Stimulated activated naive CD8-positive, alpha-beta T cell treated with anti-CD3 and anti-CD28 coated beads, Interleukin-15, amount 100 ng/mL, for 72 hours (primary cell): ENCODE data around the gene NPHP3.

ENCODE experiments used
- ATAC-seq: fragments of 150-1000 bp; cut with Tn5 transposase; 2 replicates; pipeline ENCODE4 v1.10.0; 2021; ENCODE audit warnings: mild to moderate bottlenecking, moderate library complexity
- DNase-seq, 2 donors: peaks; one replicate each; pipeline ENCODE4 v3.0.0; 2021 to 2022
- H3K27ac Mint-ChIP-seq, 2 donors: one replicate each; pipeline ENCODE4 v1.8.0; 2022; ENCODE audit warnings: mild to moderate bottlenecking in 2 of 2, mixed read lengths in 2 of 2, moderate library complexity in 2 of 2
- H3K27me3 Mint-ChIP-seq: one replicate; pipeline ENCODE4 v1.8.0; 2022; ENCODE audit warnings: mixed read lengths
- H3K4me1 Mint-ChIP-seq: one replicate; pipeline ENCODE4 v1.8.0; 2022; ENCODE audit warnings: mild to moderate bottlenecking, mixed read lengths
- H3K4me3 Mint-ChIP-seq, 2 donors: one replicate each; pipeline ENCODE4 v1.8.0; 2022; ENCODE audit warnings: mild to moderate bottlenecking in 2 of 2, mixed read lengths in 2 of 2, moderate library complexity in 1 of 2
- H3K9me3 Mint-ChIP-seq, 2 donors: one replicate each; pipeline ENCODE4 v1.8.0; 2022; ENCODE audit warnings: mixed read lengths in 2 of 2

Gene NPHP3

DNA sequence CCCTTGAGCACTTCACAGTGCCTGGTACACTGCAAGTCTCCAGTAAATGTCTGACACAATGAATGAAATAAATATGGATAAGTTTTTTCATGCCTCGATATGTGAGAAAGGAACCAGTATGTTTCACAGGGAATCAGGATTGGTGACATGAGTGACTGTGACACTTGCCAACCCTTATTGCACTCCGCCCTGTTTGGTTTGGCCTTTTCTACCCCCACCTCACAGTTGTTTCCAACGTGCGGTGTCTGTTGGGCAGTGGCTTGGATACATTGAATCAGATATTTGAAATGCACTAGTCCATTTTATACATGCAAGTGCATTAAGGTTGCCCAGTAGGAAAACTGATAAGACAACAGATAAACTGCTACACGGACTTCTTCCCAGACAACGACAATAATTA lies 2.0 kb downstream of the NPHP3 start:
- Mint-ChIP-seq H3K4me3 (peak overlapping the region; percentile 22 to 92), H3K4me1 (peaks cover 33% of the 10 kb centered on the region), H3K9me3 (no peaks in the 10 kb centered on the region), H3K27ac (no peak overlapping the region), H3K27me3 (no peaks in the 10 kb centered on the region)
- no peak for DNase-seq
- no peak for ATAC-seq

- no peak for DNase-seq
- H3K4me1 Mint-ChIP-seq: peaks cover 32% of the 10 kb centered on the region
- ATAC-seq: no peak
- H3K9me3 Mint-ChIP-seq: no peaks in the 10 kb centered on the region
- H3K27me3 Mint-ChIP-seq: no peaks in the 10 kb centered on the region
- H3K4me3 Mint-ChIP-seq: no peak overlapping the region
- no peak overlapping the region for H3K27ac Mint-ChIP-seq
Observed at GRCh38 chr3:132716372-132716771, 5.8 kb downstream of the NPHP3 start.

DNA sequence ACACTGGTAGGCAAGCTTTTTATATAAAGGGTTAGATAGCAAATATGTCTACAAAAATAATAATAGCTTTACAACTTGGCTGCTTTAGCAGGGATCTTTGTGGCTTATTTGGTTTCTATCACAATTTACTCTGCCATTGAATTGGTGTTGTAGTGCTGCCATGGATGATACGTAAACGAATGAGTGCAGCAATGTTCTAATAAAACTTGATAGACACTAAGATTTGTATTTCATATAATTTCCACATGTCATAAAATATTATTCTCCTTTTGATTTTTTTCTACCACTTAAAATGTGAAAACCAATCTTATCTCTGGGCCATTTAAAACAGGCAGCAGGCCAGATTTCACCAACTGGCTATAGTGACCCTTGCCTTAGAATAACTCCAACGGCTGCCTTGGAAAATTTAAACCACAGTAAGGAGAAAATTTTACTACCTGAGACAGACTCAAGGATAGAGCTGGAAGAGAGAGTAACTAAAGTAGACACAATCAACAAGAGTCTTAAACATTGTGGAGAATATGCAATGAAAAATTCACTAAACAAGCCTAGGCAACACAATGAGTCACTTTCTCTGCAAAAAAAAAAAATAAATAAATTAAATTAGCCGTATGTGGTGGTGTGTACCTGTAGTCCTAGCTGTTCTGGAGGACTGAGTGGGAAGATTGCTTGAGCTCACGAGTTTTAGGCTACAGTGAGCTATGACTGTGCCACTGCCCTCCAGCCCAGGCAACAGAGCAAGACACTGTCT lies 8.1 kb downstream of the NPHP3 start:
- no peak for ATAC-seq
- H3K27me3 Mint-ChIP-seq: no peaks in the 10 kb centered on the region
- H3K27ac Mint-ChIP-seq: peak overlapping the region in 1 of 2 donors; percentile 33
- H3K9me3 Mint-ChIP-seq: no peaks in the 10 kb centered on the region
- DNase-seq: no peak
- H3K4me3 Mint-ChIP-seq: no peak overlapping the region
- H3K4me1 Mint-ChIP-seq: peaks cover 10% of the 10 kb centered on the region

- H3K27ac Mint-ChIP-seq: no peak overlapping the region
- ATAC-seq: no peak
- no peak for DNase-seq
- no peak overlapping the region for H3K4me3 Mint-ChIP-seq
- H3K4me1 Mint-ChIP-seq: no peaks in the 10 kb centered on the region
- H3K27me3 Mint-ChIP-seq: no peaks in the 10 kb centered on the region
- no peaks in the 10 kb centered on the region for H3K9me3 Mint-ChIP-seq
Observed at GRCh38 chr3:132710311-132710710, 11.9 kb downstream of the NPHP3 start.

DNA sequence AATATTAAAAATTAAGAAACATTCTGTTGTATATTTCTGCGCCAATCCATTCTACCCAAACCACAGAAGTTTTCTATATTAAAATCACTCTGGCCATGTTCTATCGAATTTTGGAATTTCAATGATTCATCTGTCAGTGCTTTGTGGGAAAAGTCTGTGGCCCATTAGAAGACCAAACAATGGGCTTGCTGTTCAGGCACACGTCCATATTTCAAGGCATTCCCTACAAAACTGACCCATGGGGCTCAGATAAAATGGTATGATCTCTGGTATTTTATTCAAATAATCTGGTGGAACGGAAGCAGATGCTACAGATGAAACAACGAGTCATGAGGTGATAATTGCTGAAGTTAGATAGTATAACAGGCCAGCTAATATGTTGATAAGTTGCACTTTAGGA lies 12.4 kb downstream of the NPHP3 start:
- no peak overlapping the region for H3K27ac Mint-ChIP-seq
- H3K4me1 Mint-ChIP-seq: no peaks in the 10 kb centered on the region
- DNase-seq (no peak), ATAC-seq (no peak)
- H3K27me3 Mint-ChIP-seq: no peaks in the 10 kb centered on the region
- H3K4me3 Mint-ChIP-seq: no peak overlapping the region
- no peaks in the 10 kb centered on the region for H3K9me3 Mint-ChIP-seq

DNA sequence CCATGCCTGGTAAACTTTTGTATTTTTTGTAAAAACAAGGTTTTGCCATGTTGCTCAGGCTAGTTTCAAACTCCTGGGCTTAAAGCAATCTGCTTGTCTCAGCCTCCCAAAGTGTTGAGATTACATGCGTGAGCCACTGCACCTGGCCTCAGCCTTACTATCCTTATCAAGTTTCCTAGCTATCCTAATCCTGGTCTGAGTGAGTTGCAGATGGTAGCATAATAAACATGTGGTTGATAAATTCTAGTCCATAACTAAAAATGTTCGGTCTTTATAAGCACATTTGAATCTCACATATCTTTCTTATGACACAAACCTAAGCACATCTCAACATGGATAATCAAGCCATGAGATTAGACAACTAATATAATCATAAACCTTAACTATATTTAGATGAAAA lies 18.5 kb downstream of the NPHP3 start:
- ATAC-seq (no peak), DNase-seq (no peak)
- no peaks in the 10 kb centered on the region for H3K9me3 Mint-ChIP-seq
- no peak overlapping the region for H3K4me3 Mint-ChIP-seq
- no peaks in the 10 kb centered on the region for H3K27me3 Mint-ChIP-seq
- no peak overlapping the region for H3K27ac Mint-ChIP-seq
- H3K4me1 Mint-ChIP-seq: no peaks in the 10 kb centered on the region

GRCh38 chr3:132695422-132695821 lies 26.8 kb downstream of the NPHP3 start:
- H3K27ac Mint-ChIP-seq: peak overlapping the region in 1 of 2 donors; percentile 52
- H3K4me1 Mint-ChIP-seq: no peaks in the 10 kb centered on the region
- no peaks in the 10 kb centered on the region for H3K9me3 Mint-ChIP-seq
- H3K27me3 Mint-ChIP-seq: no peaks in the 10 kb centered on the region
- ATAC-seq: no peak
- DNase-seq: no peak
- no peak overlapping the region for H3K4me3 Mint-ChIP-seq

DNA sequence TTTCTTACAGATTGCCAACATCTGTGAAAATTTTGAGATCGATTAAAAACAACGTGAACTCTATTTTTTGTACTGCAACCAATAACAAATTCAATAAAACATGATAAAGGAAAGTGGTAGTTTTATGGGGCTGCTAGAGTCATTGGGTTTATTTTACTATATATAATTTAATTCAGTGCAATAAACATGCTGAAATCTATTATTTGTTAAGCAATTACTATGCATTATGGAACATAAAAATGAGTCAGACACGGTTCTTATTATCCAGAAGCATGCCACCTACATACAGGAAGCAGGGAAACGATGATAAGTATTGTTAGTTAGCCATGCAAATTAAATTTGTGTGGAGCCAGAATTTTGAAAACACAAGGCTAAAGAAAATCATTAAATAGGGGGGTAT lies 27.2 kb downstream of the NPHP3 start:
- Mint-ChIP-seq H3K9me3 (no peaks in the 10 kb centered on the region), H3K27ac (no peak overlapping the region), H3K4me1 (no peaks in the 10 kb centered on the region), H3K4me3 (no peak overlapping the region), H3K27me3 (no peaks in the 10 kb centered on the region)
- ATAC-seq (no peak), DNase-seq (no peak)

GRCh38 chr3:132690040-132690439 lies 32.2 kb downstream of the NPHP3 start:
- Mint-ChIP-seq H3K27ac (no peak overlapping the region), H3K4me3 (no peak overlapping the region), H3K9me3 (no peaks in the 10 kb centered on the region), H3K4me1 (no peaks in the 10 kb centered on the region), H3K27me3 (no peaks in the 10 kb centered on the region)
- no peak for ATAC-seq
- no peak for DNase-seq

- ATAC-seq (no peak), DNase-seq (no peak)
- no peaks in the 10 kb centered on the region for H3K4me1 Mint-ChIP-seq
- H3K4me3 Mint-ChIP-seq: no peak overlapping the region
- no peaks in the 10 kb centered on the region for H3K9me3 Mint-ChIP-seq
- H3K27ac Mint-ChIP-seq: no peak overlapping the region
- H3K27me3 Mint-ChIP-seq: no peaks in the 10 kb centered on the region
Observed at GRCh38 chr3:132682201-132682600, 40.0 kb downstream of the NPHP3 start.

DNA sequence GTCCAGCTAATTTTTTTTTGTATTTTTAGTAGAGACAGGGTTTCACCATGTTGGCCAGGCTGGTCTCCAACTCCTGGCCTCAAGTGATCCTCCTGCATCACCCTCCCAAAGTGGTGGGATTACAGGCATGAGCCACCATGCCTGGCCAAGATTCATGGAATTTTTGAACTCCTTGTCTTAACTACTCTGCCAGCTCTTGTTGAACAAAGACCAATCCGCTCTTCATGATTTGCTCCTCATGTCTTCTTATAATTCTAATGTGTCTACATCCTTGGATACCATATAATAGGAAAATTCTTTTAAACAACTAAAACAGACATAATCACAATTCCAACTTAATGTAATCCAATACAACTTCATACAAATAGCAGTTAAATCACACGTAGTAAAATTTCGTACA lies 40.8 kb downstream of the NPHP3 start:
- ATAC-seq (no peak), DNase-seq (no peak)
- Mint-ChIP-seq H3K27ac (peak overlapping the region in 1 of 2 donors; percentile 12), H3K9me3 (no peaks in the 10 kb centered on the region), H3K27me3 (no peaks in the 10 kb centered on the region), H3K4me1 (no peaks in the 10 kb centered on the region), H3K4me3 (no peak overlapping the region)

GRCh38 chr3:132679911-132680310 lies 42.3 kb downstream of the NPHP3 start:
- Mint-ChIP-seq H3K27me3 (no peaks in the 10 kb centered on the region), H3K4me3 (no peak overlapping the region), H3K27ac (no peak overlapping the region), H3K9me3 (no peaks in the 10 kb centered on the region), H3K4me1 (no peaks in the 10 kb centered on the region)
- ATAC-seq (no peak), DNase-seq (no peak)

DNA sequence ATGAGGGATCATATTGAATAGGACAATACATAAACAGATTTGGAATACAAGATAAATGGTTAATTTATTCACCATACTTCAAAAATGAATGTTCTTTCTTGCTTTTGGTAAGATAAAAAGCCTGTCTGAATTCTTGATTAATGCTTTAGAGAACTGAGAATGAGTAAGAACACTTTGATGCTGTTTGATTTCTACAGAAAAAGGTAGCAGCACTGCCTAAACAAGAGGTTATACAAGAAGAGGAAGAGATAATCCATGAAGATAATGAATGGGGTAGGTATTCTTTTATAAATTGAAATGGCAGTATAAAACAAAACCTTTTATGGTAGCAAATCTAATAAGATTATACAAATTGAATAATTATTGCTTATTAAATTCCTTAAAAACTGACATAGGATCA lies 46.8 kb downstream of the NPHP3 start:
- H3K9me3 Mint-ChIP-seq: no peaks in the 10 kb centered on the region
- DNase-seq (no peak), ATAC-seq (no peak)
- H3K27ac Mint-ChIP-seq: peak overlapping the region; percentile 6 to 38
- H3K4me1 Mint-ChIP-seq: no peaks in the 10 kb centered on the region
- H3K4me3 Mint-ChIP-seq: no peak overlapping the region
- no peaks in the 10 kb centered on the region for H3K27me3 Mint-ChIP-seq

DNA sequence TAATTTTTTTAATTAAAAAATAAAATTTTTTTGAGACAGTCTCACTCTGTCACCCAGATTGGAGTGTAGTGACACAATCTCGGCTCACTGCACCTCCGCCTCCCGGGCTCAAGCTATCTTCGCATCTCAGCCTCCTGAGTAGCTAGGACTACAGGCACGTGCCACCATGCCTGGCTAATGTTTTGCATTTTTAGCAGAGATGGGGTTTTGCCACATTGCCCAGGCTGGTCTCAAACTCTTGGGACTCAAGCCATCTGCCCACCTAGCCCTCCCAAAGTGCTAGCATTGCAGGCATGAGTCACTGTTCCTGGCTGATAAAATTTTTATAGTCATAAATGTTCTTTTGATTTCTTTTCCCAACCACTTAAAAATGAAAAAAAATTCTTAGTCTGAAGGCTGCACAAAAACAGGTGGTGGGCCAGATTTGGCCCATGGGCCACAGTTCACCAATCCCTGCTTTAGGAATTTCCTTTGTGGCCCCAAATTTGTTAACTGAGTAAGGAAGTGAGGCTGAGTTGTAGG lies 52.9 kb downstream of the NPHP3 start:
- no peaks in the 10 kb centered on the region for H3K9me3 Mint-ChIP-seq
- DNase-seq (no peak), ATAC-seq (no peak)
- H3K4me1 Mint-ChIP-seq: peaks cover 19% of the 10 kb centered on the region
- no peak overlapping the region for H3K4me3 Mint-ChIP-seq
- H3K27me3 Mint-ChIP-seq: no peaks in the 10 kb centered on the region
- peak overlapping the region in 1 of 2 donors; percentile 72 for H3K27ac Mint-ChIP-seq

GRCh38 chr3:132665230-132665745 lies 56.9 kb downstream of the NPHP3 start:
- H3K9me3 Mint-ChIP-seq: no peaks in the 10 kb centered on the region
- H3K4me1 Mint-ChIP-seq: peaks cover 51% of the 10 kb centered on the region
- ATAC-seq (no peak), DNase-seq (no peak)
- no peaks in the 10 kb centered on the region for H3K27me3 Mint-ChIP-seq
- H3K4me3 Mint-ChIP-seq: no peak overlapping the region
- H3K27ac Mint-ChIP-seq: no peak overlapping the region

DNA sequence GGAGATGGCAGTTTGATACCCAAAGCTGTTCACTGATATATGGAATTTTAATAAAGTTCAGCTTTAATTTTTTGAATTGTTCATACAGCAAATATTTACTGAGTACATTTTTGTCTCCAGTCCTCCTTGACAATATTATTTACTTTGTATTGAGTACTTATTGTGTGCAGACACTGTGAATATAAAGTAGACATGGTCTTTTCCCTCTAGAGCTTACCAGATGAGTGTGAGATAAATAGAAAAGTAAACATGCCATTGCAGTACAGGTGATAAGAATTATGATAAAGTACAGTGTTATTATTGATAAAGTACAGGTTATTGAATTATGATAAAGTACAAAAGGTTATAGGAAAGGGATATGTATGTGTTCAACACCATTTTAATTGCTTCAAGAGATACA lies 60.0 kb downstream of the NPHP3 start:
- H3K4me3 Mint-ChIP-seq: peak overlapping the region; percentile 41 to 94
- H3K9me3 Mint-ChIP-seq: no peaks in the 10 kb centered on the region
- DNase-seq: no peak
- H3K27me3 Mint-ChIP-seq: no peaks in the 10 kb centered on the region
- ATAC-seq: no peak
- peaks cover 52% of the 10 kb centered on the region for H3K4me1 Mint-ChIP-seq
- H3K27ac Mint-ChIP-seq: peak overlapping the region in 1 of 2 donors; percentile 28

DNA sequence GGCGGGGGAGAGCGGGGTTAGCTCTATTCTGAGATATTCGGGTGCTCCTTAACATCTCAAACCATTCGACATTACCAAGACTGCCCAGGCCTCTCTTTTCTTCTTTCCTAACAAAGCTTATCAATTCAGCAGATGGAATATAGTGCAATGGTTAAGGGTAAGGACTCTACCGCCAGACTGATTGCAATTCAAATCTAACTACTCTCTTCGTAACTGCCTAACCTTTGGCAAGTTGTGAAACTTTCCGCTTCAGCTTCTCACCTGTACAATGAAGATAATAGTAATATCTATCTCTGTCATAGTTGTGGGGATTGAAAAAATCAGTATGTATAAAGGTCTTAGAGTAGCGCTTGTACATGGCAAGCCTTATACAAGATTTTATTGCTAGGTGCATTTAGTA lies 61.1 kb downstream of the NPHP3 start:
- no peak for DNase-seq
- H3K27ac Mint-ChIP-seq: peak overlapping the region; percentile 99
- peaks cover 55% of the 10 kb centered on the region for H3K4me1 Mint-ChIP-seq
- no peaks in the 10 kb centered on the region for H3K27me3 Mint-ChIP-seq
- peak overlapping the region; percentile 92 to 94 for H3K4me3 Mint-ChIP-seq
- no peaks in the 10 kb centered on the region for H3K9me3 Mint-ChIP-seq
- no peak for ATAC-seq
